Lung (tissue), 12 donors: ENCODE results near the gene UBE2L5. TPM values are rescaled to one million over a fixed set of nuclear protein-coding genes. Genes with fewer than 3 reads are reported as not detected.

Experiments
- ATAC-seq: fragments of 200-7000 bp; cut with Tn5 transposase; one replicate; pipeline ENCODE4 v1.9.1; 2020; ENCODE audit warnings: moderate number of reproducible peaks; ENCODE audit not compliant: insufficient read depth, low FRiP score
- DNase-seq, 3 donors: peaks; one replicate each; pipeline ENCODE4 v3.0.0-alpha.2; 2013 to 2017
- H3K27ac ChIP-seq, 2 donors: one replicate each; pipeline ENCODE4 v1.5.1; 2013; ENCODE audit warnings: mild to moderate bottlenecking in 2 of 2, moderate library complexity in 2 of 2, control low read depth in 1 of 2, inconsistent platforms in 1 of 2, low read depth in 1 of 2, low read length in 1 of 2
- H3K27me3 ChIP-seq, 3 donors: one replicate each; pipeline ENCODE4 v1.5.1; 2013; ENCODE audit warnings: low read length in 2 of 3; ENCODE audit not compliant: control insufficient read depth in 3 of 3, insufficient read depth in 3 of 3
- H3K36me3 ChIP-seq, 4 donors: one replicate each; pipeline ENCODE4 v1.5.1; 2013; ENCODE audit warnings: low read length in 4 of 4, mild to moderate bottlenecking in 1 of 4, moderate library complexity in 1 of 4; ENCODE audit not compliant: control insufficient read depth in 4 of 4, insufficient read depth in 4 of 4
- H3K4me1 ChIP-seq, 5 donors: one replicate each; pipeline ENCODE4 v1.5.1; 2013; ENCODE audit warnings: low read length in 5 of 5, mild to moderate bottlenecking in 2 of 5, moderate library complexity in 1 of 5; ENCODE audit not compliant: control insufficient read depth in 5 of 5, insufficient read depth in 5 of 5
- H3K4me3 ChIP-seq: one replicate; pipeline ENCODE4 v1.5.1; 2013; ENCODE audit warnings: mild to moderate bottlenecking, control low read depth, moderate library complexity
- H3K9ac ChIP-seq, 2 donors: one replicate each; pipeline ENCODE4 v1.5.1; 2013; ENCODE audit warnings: low read length in 2 of 2, control low read depth in 1 of 2; ENCODE audit not compliant: insufficient read depth in 1 of 2
- H3K9me3 ChIP-seq, 4 donors: one replicate each; pipeline ENCODE4 v1.5.1; 2013; ENCODE audit warnings: low read length in 3 of 4, mild to moderate bottlenecking in 1 of 4, moderate library complexity in 1 of 4; ENCODE audit not compliant: control insufficient read depth in 4 of 4, insufficient read depth in 3 of 4
- CTCF ChIP-seq: IDR thresholded peaks from 2 replicates; pipeline ENCODE4 v1.5.1; 2012; ENCODE audit warnings: mild to moderate bottlenecking; ENCODE audit errors: control extremely low read depth, extremely low read depth
- WGBS, 2 donors: extraction: QIAGEN DNeasy Blood & Tissue Kit; methylation state at CpG; one replicate each; pipeline ENCODE4 v1.1.7; 2013; 5-methylcytosine and 5-hydroxymethylcytosine counted together
- polyA plus RNA-seq, 2 donors: library from polyadenylated mRNA; stranded (reverse); fragments of 200-250 nt; gene quantifications; one replicate each; pipeline ENCODE4 v1.2.1, GENCODE V29; 2013
- total RNA-seq, 2 donors: library from RNA; depleted of rRNA in 1 of 2; stranded (reverse); fragments of >200 nt in 1 of 2; gene quantifications; one replicate each; pipeline ENCODE4 v1.2.1, GENCODE V29; 2014 to 2021
- donor health status: control.
- donor health status: control.
- donor health status: Bipolar disorder and iron deficiency.
- donor health status: healthy.
- donor health status: DM: yes; HTN: yes; CAD: no.

Gene UBE2L5
- total and polyA plus RNA-seq, 4 donors = 0.06 TPM; not detected in 3

DNA sequence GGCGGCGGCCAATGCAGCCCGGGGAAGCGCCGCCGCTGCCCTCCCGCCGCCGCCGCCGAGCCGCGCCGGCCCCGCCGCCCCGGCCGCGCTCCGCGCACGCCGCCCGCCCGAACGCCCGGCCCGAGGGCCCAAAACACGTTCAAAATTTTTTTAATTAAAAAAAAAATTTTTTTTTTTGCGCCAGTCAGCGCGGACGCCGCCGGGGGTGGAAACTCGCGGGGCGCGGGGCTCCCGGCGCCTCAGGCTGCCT is 43.0 kb downstream of the UBE2L5 start:
- Histone ChIP-seq H3K4me3 (peak overlapping the region; percentile 76), H3K9me3 (no peaks in the 10 kb centered on the region), H3K36me3 (peaks cover 0 to 16% (median 5%) of the 10 kb centered on the region in 4 donors), H3K27ac (peak overlapping the region; percentile 99 to 100), H3K27me3 (no peaks in the 10 kb centered on the region), H3K4me1 (peaks cover 0 to 32% (median 0%) of the 10 kb centered on the region in 5 donors), H3K9ac (peak overlapping the region in 1 of 2 donors; percentile 71)
- no peak for TF ChIP-seq CTCF
- WGBS, 2 donors = 0 to 1% methylated on average over 32 to 41 of the region's 41 CpGs
- DNase-seq = no peak
- ATAC-seq = no peak

DNA sequence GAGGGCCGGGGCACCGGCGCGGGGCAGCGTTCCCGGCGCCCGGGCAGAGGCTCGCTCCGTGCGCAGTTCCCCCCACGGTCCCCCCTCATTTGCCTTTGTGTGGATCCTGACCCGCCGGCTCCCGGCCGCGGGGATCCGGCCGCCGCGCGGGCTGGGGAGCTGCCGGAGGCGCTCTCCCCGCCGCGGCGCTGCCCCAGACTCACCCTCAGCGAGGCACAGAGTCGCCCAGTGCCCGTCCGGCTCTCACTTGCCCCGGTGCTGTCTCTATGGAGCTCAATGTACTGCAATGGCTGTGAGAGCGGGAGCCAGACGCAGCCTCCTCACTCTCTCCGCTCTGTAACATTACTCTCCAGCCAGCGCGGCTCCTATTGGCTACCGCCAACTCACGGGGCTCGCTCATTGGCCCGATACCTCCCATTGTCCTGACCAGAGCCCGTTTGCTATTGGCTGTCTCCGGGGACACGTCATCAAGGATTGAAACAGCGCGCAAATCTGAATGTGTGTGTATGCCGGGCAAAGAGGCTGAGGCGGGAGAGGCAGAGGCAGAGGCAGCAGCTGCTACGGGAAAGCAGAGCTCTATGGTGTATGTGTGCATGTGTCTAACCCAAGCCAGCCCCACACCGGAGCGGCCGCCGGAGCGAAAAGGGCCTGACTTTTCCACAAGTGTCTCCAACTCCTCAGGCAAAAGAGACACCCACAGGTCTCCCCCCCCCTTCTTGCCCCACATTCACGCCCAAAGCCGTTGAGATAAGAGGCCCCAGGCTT is 43.5 kb downstream of the UBE2L5 start, which contains the start of gene HMGB1:
TSS of gene HMGB1 (minus strand) at position 344 of the 765 bp plus-strand sequence. CDS start 2,256 bp downstream, outside the sequence.
- Histone ChIP-seq H3K27me3 (no peaks in the 10 kb centered on the region), H3K27ac (peak within 1 kb of the TSS; percentile 99 to 100), H3K4me1 (peaks cover 0 to 32% (median 0%) of the 10 kb centered on the region in 5 donors), H3K9ac (peak within 1 kb of the TSS in 1 of 2 donors; percentile 71), H3K36me3 (peaks cover 0 to 16% (median 5%) of the 10 kb centered on the region in 4 donors), H3K4me3 (peak within 1 kb of the TSS; percentile 76), H3K9me3 (no peaks in the 10 kb centered on the region)
- no peak for TF ChIP-seq CTCF
- DNase-seq (peak; percentile 99 to 100 (median 100)), ATAC-seq (peak; percentile 94)
- 0% methylated on average over 54 to 57 of the region's 57 CpGs for WGBS, 2 donors

GRCh38 chr13:30466358-30466714 is 44.0 kb downstream of the UBE2L5 start:
- 11 to 21% methylated on average over 11 of the region's 11 CpGs for WGBS, 2 donors
- no peak for DNase-seq
- no peaks in the 10 kb centered on the region for H3K27me3 ChIP-seq
- peaks cover 0 to 16% (median 4%) of the 10 kb centered on the region in 4 donors for H3K36me3 ChIP-seq
- H3K4me1 ChIP-seq = peaks cover 0 to 32% (median 0%) of the 10 kb centered on the region in 5 donors
- no peak overlapping the region for H3K4me3 ChIP-seq
- TF ChIP-seq CTCF = no peak
- no peak overlapping the region for H3K27ac ChIP-seq
- peak overlapping the region in 1 of 2 donors; percentile 32 for H3K9ac ChIP-seq
- H3K9me3 ChIP-seq = no peaks in the 10 kb centered on the region
- no peak for ATAC-seq
